Stimulated activated CD8-positive, alpha-beta memory T cell treated with anti-CD3 and anti-CD28 coated beads, Interleukin-7, amount 100 ng/mL, for 4 hours (primary cell): ENCODE results near the gene SARNP.
"Not testable (repeated sequence)": the region's sequence is repeated elsewhere in the genome, so short reads cannot be mapped to it uniquely, and the experiment has no call there.

Experiments used
- DNase-seq, 2 donors: peaks; one replicate each; pipeline ENCODE4 v3.0.0-alpha.2; 2020; ENCODE audit warnings: low read depth in 2 of 2

The SARNP gene, protein sequence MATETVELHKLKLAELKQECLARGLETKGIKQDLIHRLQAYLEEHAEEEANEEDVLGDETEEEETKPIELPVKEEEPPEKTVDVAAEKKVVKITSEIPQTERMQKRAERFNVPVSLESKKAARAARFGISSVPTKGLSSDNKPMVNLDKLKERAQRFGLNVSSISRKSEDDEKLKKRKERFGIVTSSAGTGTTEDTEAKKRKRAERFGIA

GRCh38 chr12:55817345-55818139 lies at the start of gene SARNP, which contains the start of gene ORMDL2:
Gene SARNP, minus strand, starts transcription at chr12:55817724. Its CDS starts 23 bp downstream, at chr12:55817701.
Gene ORMDL2, plus strand, starts transcription at chr12:55818041. Its CDS starts 959 bp downstream, at chr12:55819000.
- peak; percentile 91 to 98 for DNase-seq

DNA sequence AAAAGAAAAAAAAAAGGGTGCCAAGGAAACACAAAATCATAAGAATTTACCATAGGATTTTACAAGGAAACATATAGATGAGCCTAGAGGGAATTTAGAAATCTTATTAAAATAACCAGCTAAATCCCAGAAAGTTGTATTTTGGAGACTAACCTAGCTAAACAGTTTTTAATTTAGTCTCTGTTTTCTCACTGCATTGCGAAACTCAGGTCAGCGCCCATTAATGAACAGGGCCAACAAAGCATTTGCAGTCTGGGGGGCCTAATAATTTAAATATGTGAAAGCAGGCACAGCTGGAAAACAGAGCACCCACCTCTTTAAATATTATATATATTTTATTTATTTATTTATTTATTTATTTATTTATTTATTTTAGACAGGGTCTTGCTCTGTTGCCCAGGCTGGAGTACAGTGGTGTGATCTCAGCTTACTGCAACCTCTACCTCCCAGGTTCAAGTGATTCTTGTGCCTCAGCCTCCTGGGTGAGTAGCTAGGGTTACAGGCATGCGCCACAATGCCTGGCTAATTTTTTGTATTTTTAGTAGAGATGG lies 49.0 kb upstream of the SARNP start:
- not testable (repeated sequence) for DNase-seq

- DNase-seq, result no peak
Observed at GRCh38 chr12:55865327-55865726, 47.8 kb upstream of the SARNP start.

DNA sequence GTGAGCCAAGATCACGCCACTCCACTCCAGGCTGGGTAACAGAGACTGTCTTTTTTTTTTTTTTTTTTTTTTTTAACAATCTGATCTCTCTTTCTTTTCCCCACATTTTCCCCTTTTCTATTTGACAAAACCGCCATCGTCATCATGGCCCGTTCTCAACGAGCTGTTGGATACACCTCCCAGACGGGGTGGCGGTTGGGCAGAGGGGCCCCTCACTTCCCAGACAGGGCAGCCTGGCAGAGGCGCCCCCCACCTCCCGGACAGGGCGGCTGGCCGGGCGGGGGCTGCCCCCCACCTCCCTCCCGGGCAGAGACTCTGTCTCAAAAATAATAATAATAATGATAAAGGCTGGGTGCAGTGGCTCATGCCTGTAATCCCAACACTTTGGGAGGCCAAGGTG lies 45.4 kb upstream of the SARNP start:
- not testable (repeated sequence) for DNase-seq

GRCh38 chr12:55862286-55862685 lies 44.8 kb upstream of the SARNP start:
- DNase-seq, result no peak

- no peak for DNase-seq
Observed at GRCh38 chr12:55861871-55862270, 44.3 kb upstream of the SARNP start.

DNA sequence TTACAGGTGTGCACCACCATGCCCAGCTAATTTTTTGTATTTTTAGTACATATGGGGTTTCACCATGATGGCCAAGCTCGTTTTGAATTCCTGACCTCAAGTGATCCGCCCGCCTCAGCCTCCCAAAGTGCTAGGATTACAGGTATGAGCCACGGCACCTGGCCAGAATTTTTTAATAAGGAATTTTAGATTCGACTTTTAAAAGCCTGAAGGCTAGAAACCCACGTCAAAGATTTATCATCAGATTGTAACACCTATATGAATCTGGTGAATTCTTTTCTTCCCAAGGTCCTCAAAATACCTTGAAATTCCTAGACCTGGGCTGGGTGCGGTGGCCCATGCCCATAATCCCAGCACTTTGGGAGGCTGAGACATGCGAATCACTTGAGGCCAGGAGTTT lies 43.9 kb upstream of the SARNP start:
- no peak for DNase-seq

DNA sequence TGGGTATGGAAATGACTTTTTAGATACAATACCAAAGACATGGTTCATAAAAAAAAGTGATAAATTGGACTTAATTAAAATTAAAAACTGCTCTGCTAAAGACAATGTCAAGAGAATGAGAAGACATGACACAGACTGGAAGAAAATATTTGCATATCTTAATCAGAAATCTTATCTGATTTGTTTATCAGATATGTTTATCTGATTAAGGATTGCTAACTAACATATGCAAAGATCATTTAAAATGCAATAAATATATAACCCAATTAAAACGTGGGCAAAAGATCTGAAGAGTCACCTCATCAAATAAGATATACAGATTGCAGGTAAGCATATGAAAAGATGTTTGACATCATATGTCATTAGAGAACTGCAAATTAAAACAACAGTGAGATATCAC lies 35.2 kb upstream of the SARNP start:
- no peak for DNase-seq

GRCh38 chr12:55850893-55851292 lies 33.4 kb upstream of the SARNP start:
- DNase-seq, result no peak

GRCh38 chr12:55850401-55850800 lies 32.9 kb upstream of the SARNP start:
- DNase-seq, result no peak

DNA sequence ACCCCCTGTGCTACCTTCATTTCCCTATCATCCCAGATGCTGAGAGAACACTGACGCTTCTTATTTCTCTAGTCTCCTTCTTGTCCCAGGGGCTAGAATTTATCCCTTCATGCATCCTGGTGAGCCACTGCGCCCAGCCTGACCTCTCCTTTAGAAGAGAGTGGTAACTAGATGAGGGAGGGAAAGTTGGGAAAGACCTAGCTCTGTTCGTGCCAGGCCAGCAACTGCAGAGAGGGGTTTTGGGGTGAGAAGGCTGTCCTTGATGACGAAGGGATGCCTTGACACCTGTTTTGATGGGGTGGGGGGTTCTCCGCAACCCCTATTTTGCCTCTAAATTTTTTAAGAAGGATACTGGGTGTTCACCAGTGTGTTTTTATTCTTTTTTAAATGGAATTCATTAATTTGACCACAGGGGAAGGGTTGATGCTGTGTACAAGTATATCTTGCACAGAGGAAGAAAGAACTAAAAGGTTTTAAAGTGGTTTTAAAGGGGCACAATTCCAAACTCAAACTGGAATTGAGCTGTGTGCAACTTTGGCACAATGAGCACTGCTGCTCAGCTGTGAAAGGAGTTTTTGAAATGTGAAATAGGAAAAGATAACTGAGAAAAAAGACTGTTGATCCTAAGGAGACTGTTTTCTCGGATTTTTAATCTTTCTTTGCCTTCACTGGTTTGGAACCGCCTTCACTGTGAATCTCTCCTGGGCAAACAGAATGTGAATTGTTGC lies 32.3 kb upstream of the SARNP start:
- DNase-seq, result no peak

DNA sequence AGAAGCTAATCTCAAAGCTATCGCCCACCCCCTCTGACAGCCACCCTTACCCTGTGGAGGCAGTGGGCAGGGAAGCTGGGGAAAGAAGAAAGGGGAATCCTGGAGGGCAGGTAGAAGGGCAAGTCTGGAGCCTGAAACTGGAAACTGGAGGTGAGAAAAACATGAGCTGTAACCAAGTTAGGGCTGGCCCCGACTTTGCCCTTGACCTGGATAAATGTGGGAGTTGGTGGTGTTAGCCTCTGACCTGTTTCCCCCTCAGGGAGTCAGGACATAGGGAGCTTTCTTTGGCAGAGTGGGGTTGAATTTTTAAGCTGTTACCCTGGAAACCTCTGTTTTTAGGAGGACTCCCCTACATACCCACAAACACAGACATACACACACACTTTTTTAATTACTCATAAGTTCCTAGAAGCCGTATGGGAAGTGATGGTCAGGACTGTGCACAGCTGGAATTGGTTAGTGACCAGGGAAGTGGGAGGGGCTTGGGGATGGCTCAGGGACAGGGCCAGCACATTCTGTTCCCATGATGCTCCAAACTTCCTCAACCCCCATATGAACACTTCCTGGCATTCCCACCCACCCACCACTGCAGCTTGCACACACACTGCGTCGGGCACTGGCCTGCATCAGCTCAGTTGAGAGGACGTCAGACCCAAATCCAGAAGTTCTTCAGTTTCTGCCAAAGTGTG lies 30.2 kb upstream of the SARNP start:
- DNase-seq, result no peak

DNA sequence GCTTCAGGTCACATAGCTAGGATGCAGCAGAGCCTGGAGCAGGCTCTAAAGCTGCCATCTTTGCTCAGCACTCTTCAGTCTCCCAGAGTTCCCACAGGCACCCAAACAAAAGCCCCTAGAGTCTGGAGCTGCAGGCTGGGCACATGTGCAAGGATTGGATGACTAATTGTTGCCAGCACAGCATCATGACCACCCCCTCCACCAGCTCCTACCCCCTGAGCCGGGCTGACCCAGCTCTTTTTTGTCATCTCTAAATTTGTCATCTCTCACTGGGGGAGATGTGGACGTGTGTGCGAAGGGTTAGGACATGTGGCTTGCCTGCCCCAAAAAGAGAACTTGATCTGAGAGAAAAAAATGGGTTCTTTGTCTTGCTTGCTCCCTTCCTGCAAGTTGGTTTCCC lies 29.5 kb upstream of the SARNP start:
- no peak for DNase-seq

DNA sequence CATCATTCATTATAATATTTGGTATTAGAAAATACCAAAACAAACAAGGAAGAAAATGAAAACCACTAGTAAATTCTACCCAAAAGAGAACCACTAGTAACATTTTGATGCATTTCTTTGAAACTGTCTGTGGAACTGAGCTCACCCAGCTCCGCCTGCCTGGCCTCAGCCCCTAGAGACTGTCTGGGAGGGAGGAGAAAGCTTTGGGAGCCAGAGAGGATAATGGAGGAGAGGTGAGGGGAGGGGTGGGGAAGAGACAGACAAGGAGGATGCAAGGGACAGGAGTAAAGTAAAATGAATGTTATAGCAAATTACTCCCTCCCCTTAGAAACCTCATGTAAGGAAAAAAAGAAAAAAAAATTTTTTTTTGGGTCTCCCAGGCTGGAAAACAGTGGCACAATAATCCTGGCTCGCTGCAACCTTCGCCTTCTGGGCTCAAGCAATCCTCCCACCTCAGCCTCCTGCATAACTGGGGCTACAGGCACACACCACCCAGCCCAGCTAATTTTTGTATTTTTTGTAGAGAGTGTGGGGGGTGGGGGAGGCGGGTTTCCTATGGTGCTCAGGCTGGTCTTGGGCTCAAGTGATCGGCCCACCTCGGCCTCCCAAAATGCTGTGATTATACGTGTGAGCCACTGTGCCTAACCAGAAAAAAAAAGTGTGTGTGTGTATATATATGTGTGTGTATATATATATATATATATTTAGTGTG lies 28.4 kb upstream of the SARNP start:
- DNase-seq, result no peak

DNA sequence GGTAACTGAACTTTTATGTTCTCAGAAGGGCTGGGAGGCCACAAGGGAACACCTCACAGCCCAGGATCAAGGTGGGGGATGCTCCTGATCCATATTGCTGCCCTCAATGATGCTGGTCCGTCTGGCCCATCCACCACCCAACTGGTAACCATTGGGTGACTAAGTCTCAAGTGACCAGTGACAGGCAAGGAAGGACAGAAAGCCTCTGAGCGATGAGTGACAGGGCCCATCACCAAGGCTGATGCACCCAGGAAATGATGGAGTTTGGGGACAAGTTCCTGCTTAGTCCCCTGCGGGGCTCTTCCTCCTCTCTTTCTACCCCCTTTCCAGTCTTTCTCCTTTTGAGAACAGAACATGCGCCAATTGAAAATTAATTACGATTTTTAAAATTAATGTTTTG lies 27.8 kb upstream of the SARNP start:
- DNase-seq, result no peak

DNA sequence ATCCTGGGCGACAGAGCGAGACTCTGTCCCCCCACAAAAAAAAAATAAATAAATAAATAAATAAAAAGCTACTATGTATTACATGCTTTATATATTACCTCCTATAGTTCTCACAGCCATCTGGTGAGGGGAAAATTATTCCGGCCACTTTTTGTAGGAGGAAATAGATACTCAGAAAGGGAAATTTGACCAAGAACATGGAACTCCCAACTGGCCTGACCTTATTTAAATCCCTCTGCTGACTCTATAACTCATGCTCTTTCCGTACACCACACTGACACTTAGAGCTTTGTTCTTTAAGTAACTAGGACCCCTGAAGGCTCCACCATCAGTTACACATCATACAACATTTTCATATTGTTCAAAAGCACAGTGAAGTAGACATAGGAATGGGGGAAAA lies 27.4 kb upstream of the SARNP start:
- DNase-seq, result no peak

DNA sequence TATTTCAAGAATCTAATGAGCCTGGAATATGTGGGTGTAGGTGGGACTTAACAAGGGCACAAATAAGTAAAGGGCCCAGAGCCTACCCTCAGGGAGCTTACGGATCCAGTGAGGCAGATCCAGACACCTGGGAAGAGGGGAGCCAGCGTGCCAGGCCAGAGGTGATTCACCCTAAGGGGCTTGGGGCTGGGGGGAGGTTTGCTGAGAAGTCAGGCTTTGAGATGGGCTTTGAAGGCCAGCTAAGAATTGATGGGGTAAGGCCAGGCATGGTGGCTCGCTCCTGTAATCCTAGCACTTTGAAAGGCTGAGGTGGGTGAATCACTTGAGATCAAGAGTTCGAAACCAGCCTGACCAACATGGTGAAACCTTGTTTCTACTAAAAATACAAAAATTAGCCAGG lies 25.9 kb upstream of the SARNP start:
- DNase-seq, result no peak

GRCh38 chr12:55842681-55843429 lies 25.3 kb upstream of the SARNP start, which contains the start of gene MMP19:
Gene MMP19, minus strand, starts transcription at chr12:55842936. Its CDS starts 106 bp downstream, at chr12:55842830.
- no peak for DNase-seq

DNA sequence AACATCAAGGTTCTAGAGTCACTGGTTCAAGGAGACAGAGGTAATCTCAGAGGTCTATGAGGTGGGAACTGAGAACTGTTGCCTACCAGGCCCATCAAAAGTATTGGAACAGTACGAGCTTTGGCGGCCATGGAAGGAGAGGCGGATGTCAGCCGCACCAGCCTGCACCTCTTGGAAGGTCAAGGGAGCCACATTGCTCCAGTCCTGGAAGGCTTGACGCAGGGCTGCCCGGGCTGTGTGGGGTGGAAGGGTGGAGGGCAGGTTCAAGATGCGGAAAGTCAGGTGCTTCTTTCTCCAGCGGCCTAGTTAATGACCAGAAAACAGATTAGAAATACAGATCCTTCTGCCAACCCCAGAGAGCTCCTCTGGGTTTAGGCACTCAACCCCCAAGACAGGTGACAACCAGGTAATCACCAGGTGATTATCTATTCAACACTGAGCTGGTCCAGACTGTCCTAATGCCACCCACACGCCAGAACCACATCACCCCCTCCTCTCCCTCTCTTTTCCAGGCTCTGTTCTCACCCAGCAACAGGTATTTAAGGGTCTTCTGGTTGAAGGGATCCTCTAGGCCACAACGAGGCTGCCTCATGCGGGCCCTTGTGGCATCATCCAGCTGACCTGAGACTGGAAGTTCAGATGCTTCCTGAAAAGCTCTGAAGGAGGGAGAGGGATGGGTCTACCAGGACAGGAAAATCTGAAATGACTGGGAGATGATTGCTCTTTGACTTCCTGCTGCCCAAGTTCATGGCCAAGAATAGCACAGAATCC lies 23.2 kb upstream of the SARNP start:
- no peak for DNase-seq
